Panc1 (cell line): ENCODE measurements around the gene THAP11. TPM values are rescaled to one million over a fixed set of nuclear protein-coding genes. Genes with fewer than 3 reads are reported as not detected.

Experiments used
- ATAC-seq: fragments of 200-7000 bp; cut with Tn5 transposase; 2 replicates; pipeline ENCODE4 v1.9.1; 2020; ENCODE audit warnings: mild to moderate bottlenecking, moderate library complexity
- BruUV-seq: library from RNA; stranded (reverse); fragments of 400-500 nt; replicated peaks from 2 replicates; lab custom pipeline; 2021; lab: Mats Ljungman, UMichigan
- CTCF ChIA-PET: fragments of 300-600 bp; sonication (Branson Sonifier 250); formaldehyde crosslinking; loops from one replicate; lab custom pipeline; 2022; ENCODE audit warnings: antibody characterized with exemption; lab: Charles Lee
- POLR2A ChIA-PET: fragments of 300-600 bp; sonication (Branson Sonifier 250); formaldehyde crosslinking; loops from one replicate; lab custom pipeline; 2022; ENCODE audit warnings: antibody characterized with exemption; lab: Charles Lee
- DNase-seq: peaks from one replicate; pipeline ENCODE4 v3.0.0-alpha.2; 2010; ENCODE audit warnings: low read depth, low spot score
- H3K27ac ChIP-seq: 2 replicates; pipeline ENCODE4 v1.5.1; 2011; ENCODE audit warnings: mild to moderate bottlenecking, low read length, inconsistent platforms
- H3K27me3 ChIP-seq: fragments of 200-500 bp; sonication (Bioruptor generic); 2 replicates; pipeline ENCODE4 v1.6.0; 2014; ENCODE audit warnings: low read length, inconsistent platforms; ENCODE audit not compliant: control insufficient read depth, insufficient read depth
- H3K36me3 ChIP-seq: fragments of 200-500 bp; sonication (Bioruptor generic); 2 replicates; pipeline ENCODE4 v1.5.1; 2014; ENCODE audit warnings: inconsistent platforms, mild to moderate bottlenecking, low read length, moderate library complexity; ENCODE audit not compliant: control insufficient read depth, insufficient read depth
- H3K4me1 ChIP-seq: 2 replicates; pipeline ENCODE4 v1.5.1; 2011; ENCODE audit warnings: inconsistent platforms, mild to moderate bottlenecking, low read length, moderate library complexity; ENCODE audit not compliant: control insufficient read depth, insufficient read depth
- H3K4me3 ChIP-seq, 2 experiments: 2 replicates each; pipeline ENCODE4 v1.5.1; 2011 to 2012; ENCODE audit warnings: low read depth in 2 of 2, low read length in 2 of 2, mild to moderate bottlenecking in 2 of 2, inconsistent platforms in 1 of 2, moderate library complexity in 1 of 2
- H3K9me3 ChIP-seq: fragments of 200-500 bp; sonication (Bioruptor generic); 2 replicates; pipeline ENCODE4 v1.5.1; 2014; ENCODE audit warnings: low read depth, mild to moderate bottlenecking, inconsistent platforms, low read length, moderate library complexity; ENCODE audit not compliant: control insufficient read depth, insufficient read depth
- POLR2AphosphoS5 ChIP-seq: IDR thresholded peaks from 2 replicates; pipeline ENCODE4 v1.6.1; 2012; ENCODE audit warnings: mild to moderate bottlenecking, low read depth, low read length, moderate library complexity
- REST ChIP-seq, 2 experiments: IDR thresholded peaks; 2 replicates each; pipeline ENCODE4 v1.6.1; 2011 to 2012; ENCODE audit warnings: low read depth in 2 of 2, control low read depth in 1 of 2, low read length in 1 of 2, mild to moderate bottlenecking in 1 of 2, moderate library complexity in 1 of 2; ENCODE audit not compliant: insufficient read depth in 1 of 2
- SIN3A ChIP-seq: IDR thresholded peaks from 2 replicates; pipeline ENCODE4 v1.6.1; 2012; ENCODE audit warnings: low read depth, mild to moderate bottlenecking, low read length, moderate library complexity, borderline replicate concordance; ENCODE audit not compliant: insufficient read depth
- TCF7L2 ChIP-seq: IDR thresholded peaks from 2 replicates; pipeline ENCODE4 v1.6.1; 2011; ENCODE audit warnings: mild to moderate bottlenecking, low read depth, low read length, inconsistent platforms
- in situ Hi-C: cut with HindIII; loops from 2 replicates; pipeline ENCODE4 v1.10.0; 2016; ENCODE audit warnings: low sequenced_read_pairs, low pct_unique_long_range_greater_than_20kb
- intact Hi-C: fragments of 100-400 bp; cut with micrococcal nuclease; formaldehyde crosslinking; loops from one replicate; pipeline ENCODE4 v1.10.0; 2022; ENCODE audit not compliant: unreplicated experiment
- total RNA-seq: library from RNA; stranded (reverse); gene quantifications from one replicate; pipeline ENCODE4 v1.2.1, GENCODE V29; 2021; ENCODE audit not compliant: unreplicated experiment
- TF ChIP-seq, protein P1 (sequence below): fragments of 450-650 bp; IDR thresholded peaks from 2 replicates; pipeline ENCODE4 v1.5.1; 2017; ENCODE audit warnings: mild to moderate bottlenecking

Gene THAP11
- total RNA-seq, 1 experiment from 2014 or later, result 27.3 TPM

- BruUV-seq, result no TSS peak
- H3K36me3 ChIP-seq, result no peaks in the 10 kb centered on the region; the same call in none of the 2 replicates
- DNase-seq (no peak), ATAC-seq (no peak)
- H3K9me3 ChIP-seq, result no peaks in the 10 kb centered on the region
- POLR2A ChIA-PET, result interaction anchor here (1.0 kb wide), 1 partner anchor 39 kb away, joined by 3 read pairs; the partner anchor contains the start of gene RANBP10
- intact Hi-C loops, result no loop called here
- CTCF ChIA-PET, result interaction anchor here (0.5 to 0.9 kb wide), 2 partner anchors 29 to 32 kb away, joined by 3 read pairs; no protein-coding TSS in a partner anchor
- TF ChIP-seq, protein P1, sequence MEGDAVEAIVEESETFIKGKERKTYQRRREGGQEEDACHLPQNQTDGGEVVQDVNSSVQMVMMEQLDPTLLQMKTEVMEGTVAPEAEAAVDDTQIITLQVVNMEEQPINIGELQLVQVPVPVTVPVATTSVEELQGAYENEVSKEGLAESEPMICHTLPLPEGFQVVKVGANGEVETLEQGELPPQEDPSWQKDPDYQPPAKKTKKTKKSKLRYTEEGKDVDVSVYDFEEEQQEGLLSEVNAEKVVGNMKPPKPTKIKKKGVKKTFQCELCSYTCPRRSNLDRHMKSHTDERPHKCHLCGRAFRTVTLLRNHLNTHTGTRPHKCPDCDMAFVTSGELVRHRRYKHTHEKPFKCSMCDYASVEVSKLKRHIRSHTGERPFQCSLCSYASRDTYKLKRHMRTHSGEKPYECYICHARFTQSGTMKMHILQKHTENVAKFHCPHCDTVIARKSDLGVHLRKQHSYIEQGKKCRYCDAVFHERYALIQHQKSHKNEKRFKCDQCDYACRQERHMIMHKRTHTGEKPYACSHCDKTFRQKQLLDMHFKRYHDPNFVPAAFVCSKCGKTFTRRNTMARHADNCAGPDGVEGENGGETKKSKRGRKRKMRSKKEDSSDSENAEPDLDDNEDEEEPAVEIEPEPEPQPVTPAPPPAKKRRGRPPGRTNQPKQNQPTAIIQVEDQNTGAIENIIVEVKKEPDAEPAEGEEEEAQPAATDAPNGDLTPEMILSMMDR, result no peak
- TF ChIP-seq TCF7L2 (no peak), REST (IDR thresholded peaks at IDR 0.05; ENCODE audit: insufficient read depth in 1 of 2, low read depth in 2 of 2, low read length in 1 of 2) (no peak), POLR2AphosphoS5 (no peak), SIN3A (no peak)
- in situ Hi-C loops, result no loop called here
- peak overlapping the region; percentile 93 for H3K27ac ChIP-seq
- no peaks in the 10 kb centered on the region for H3K27me3 ChIP-seq
- H3K4me1 ChIP-seq, result peaks cover 26% of the 10 kb centered on the region
- peak overlapping the region; percentile 85 to 92 for H3K4me3 ChIP-seq
Measured at GRCh38 chr16:67845291-67846062, 3.4 kb downstream of the THAP11 start.

GRCh38 chr16:67846063-67846319, 3.9 kb downstream of the THAP11 start:
- peak overlapping the region; percentile 85 to 92 for H3K4me3 ChIP-seq
- no peaks in the 10 kb centered on the region; the same call in none of the 2 replicates for H3K36me3 ChIP-seq
- no TSS peak for BruUV-seq
- ChIA-PET CTCF (interaction anchor here (0.5 kb wide), 1 partner anchor 32 kb away, joined by 3 read pairs; no protein-coding TSS in a partner anchor), POLR2A (no interaction called here)
- H3K4me1 ChIP-seq, result peaks cover 26% of the 10 kb centered on the region
- H3K27me3 ChIP-seq, result no peaks in the 10 kb centered on the region
- TF ChIP-seq TCF7L2 (no peak), SIN3A (no peak), POLR2AphosphoS5 (no peak), REST (IDR thresholded peaks at IDR 0.05; ENCODE audit: insufficient read depth in 1 of 2, low read depth in 2 of 2, low read length in 1 of 2) (no peak)
- H3K9me3 ChIP-seq, result no peaks in the 10 kb centered on the region
- in situ Hi-C loops (no loop called here), intact Hi-C loops (no loop called here)
- peak overlapping the region; percentile 93 for H3K27ac ChIP-seq
- no peak for DNase-seq
- no peak for ATAC-seq
